Mesendoderm (in vitro differentiated cells): ENCODE results near the gene NPAS3.

Experiments
- DNase-seq: peaks from one replicate; pipeline ENCODE4 v3.0.0; 2013
- H2AK5ac ChIP-seq: 2 replicates; pipeline ENCODE4 v1.6.1; 2013; ENCODE audit warnings: low read length, inconsistent platforms
- H2BK120ac ChIP-seq: 2 replicates; pipeline ENCODE4 v1.6.1; 2013; ENCODE audit warnings: low read depth, mild to moderate bottlenecking, low read length, moderate library complexity, mixed read lengths
- H2BK15ac ChIP-seq: replicated peaks from 2 replicates; pipeline ENCODE4 v1.6.1; 2013; ENCODE audit warnings: low read depth, mild to moderate bottlenecking, moderate library complexity
- H2BK5ac ChIP-seq: 2 replicates; pipeline ENCODE4 v1.6.1; 2013; ENCODE audit warnings: low read length, inconsistent platforms
- H3K18ac ChIP-seq: 2 replicates; pipeline ENCODE4 v1.6.1; 2013; ENCODE audit warnings: mild to moderate bottlenecking, low read length, mixed read lengths
- H3K23ac ChIP-seq: one replicate; pipeline ENCODE4 v1.6.1; 2013; ENCODE audit warnings: low read length
- H3K27ac ChIP-seq: 2 replicates; pipeline ENCODE4 v1.5.1; 2013; ENCODE audit warnings: low read depth, mild to moderate bottlenecking, inconsistent platforms, low read length, moderate library complexity
- H3K27me3 ChIP-seq: 2 replicates; pipeline ENCODE4 v1.6.1; 2013; ENCODE audit warnings: low read length, control low read depth, mild to moderate bottlenecking, inconsistent platforms; ENCODE audit not compliant: insufficient read depth, poor library complexity
- H3K36me3 ChIP-seq: 2 replicates; pipeline ENCODE4 v1.6.1; 2013; ENCODE audit warnings: low read length, inconsistent platforms; ENCODE audit not compliant: control insufficient read depth, insufficient read depth
- H3K4ac ChIP-seq: one replicate; pipeline ENCODE4 v1.6.1; 2013; ENCODE audit warnings: low read depth, mild to moderate bottlenecking, low read length, moderate library complexity
- H3K4me1 ChIP-seq: 2 replicates; pipeline ENCODE4 v1.6.1; 2013; ENCODE audit warnings: low read depth, low read length, inconsistent platforms; ENCODE audit not compliant: control insufficient read depth
- H3K4me2 ChIP-seq: 2 replicates; pipeline ENCODE4 v1.6.1; 2013; ENCODE audit warnings: low read length
- H3K4me3 ChIP-seq: 2 replicates; pipeline ENCODE4 v1.5.1; 2013; ENCODE audit warnings: mild to moderate bottlenecking, low read length
- H3K56ac ChIP-seq: one replicate; pipeline ENCODE4 v1.6.1; 2013; ENCODE audit warnings: low read length
- H3K79me1 ChIP-seq: 2 replicates; pipeline ENCODE4 v1.6.1; 2013; ENCODE audit warnings: low read length, inconsistent platforms
- H3K79me2 ChIP-seq: 2 replicates; pipeline ENCODE4 v1.6.1; 2013; ENCODE audit warnings: mild to moderate bottlenecking, low read length; ENCODE audit not compliant: control insufficient read depth, insufficient read depth
- H3K9ac ChIP-seq: 2 replicates; pipeline ENCODE4 v1.6.1; 2013; ENCODE audit warnings: low read length, inconsistent platforms
- H4K5ac ChIP-seq: one replicate; pipeline ENCODE4 v1.6.1; 2013; ENCODE audit warnings: low read length
- H4K8ac ChIP-seq: one replicate; pipeline ENCODE4 v1.6.1; 2013; ENCODE audit warnings: low read depth, mild to moderate bottlenecking, control low read depth, low read length, moderate library complexity
- WGBS: extraction: QIAGEN DNeasy Blood & Tissue Kit; methylation state at CpG from one replicate; pipeline ENCODE4 v1.1.7; 2013; ENCODE audit warnings: low lambda C conversion rate, missing lambda C conversion rate; ENCODE audit not compliant: insufficient coverage; ENCODE audit errors: extremely low coverage; 5-methylcytosine and 5-hydroxymethylcytosine counted together

The NPAS3 gene

GRCh38 chr14:33715227-33715528, 776.5 kb downstream of the NPAS3 start:
- Histone ChIP-seq H3K36me3 (no peaks in the 10 kb centered on the region), H2BK5ac (no peak overlapping the region), H3K27ac (no peak overlapping the region), H3K27me3 (no peaks in the 10 kb centered on the region), H3K9ac (no peak overlapping the region), H3K79me2 (no peaks in the 10 kb centered on the region), H3K56ac (no peak overlapping the region), H2BK120ac (no peak overlapping the region), H3K18ac (no peak overlapping the region), H3K4ac (no peak overlapping the region), H3K79me1 (no peaks in the 10 kb centered on the region), H4K5ac (no peak overlapping the region), H2AK5ac (no peak overlapping the region), H3K23ac (no peak overlapping the region), H2BK15ac (no peak overlapping the region), H3K4me3 (no peak overlapping the region), H3K4me1 (no peaks in the 10 kb centered on the region), H4K8ac (no peak overlapping the region), H3K4me2 (no peak overlapping the region)
- no peak for DNase-seq
- WGBS, result no CpG with 5 or more reads among the region's 1 CpG

GRCh38 chr14:33716921-33717320, 778.2 kb downstream of the NPAS3 start:
- DNase-seq, result no peak
- Histone ChIP-seq H4K5ac (no peak overlapping the region), H3K18ac (no peak overlapping the region), H3K4ac (no peak overlapping the region), H2AK5ac (no peak overlapping the region), H2BK15ac (no peak overlapping the region), H3K4me2 (no peak overlapping the region), H3K36me3 (no peaks in the 10 kb centered on the region), H3K27me3 (no peaks in the 10 kb centered on the region), H3K56ac (no peak overlapping the region), H3K4me3 (no peak overlapping the region), H2BK120ac (no peak overlapping the region), H2BK5ac (no peak overlapping the region), H3K79me1 (no peaks in the 10 kb centered on the region), H4K8ac (no peak overlapping the region), H3K27ac (no peak overlapping the region), H3K4me1 (no peaks in the 10 kb centered on the region), H3K9ac (no peak overlapping the region), H3K79me2 (no peaks in the 10 kb centered on the region), H3K23ac (no peak overlapping the region)
- no CpG with 5 or more reads among the region's 2 CpGs for WGBS

GRCh38 chr14:33717866-33718265, 779.2 kb downstream of the NPAS3 start:
- Histone ChIP-seq H3K27ac (no peak overlapping the region), H3K4me3 (no peak overlapping the region), H2BK15ac (no peak overlapping the region), H3K56ac (no peak overlapping the region), H3K4me1 (no peaks in the 10 kb centered on the region), H3K23ac (no peak overlapping the region), H3K27me3 (no peaks in the 10 kb centered on the region), H3K9ac (no peak overlapping the region), H2BK5ac (no peak overlapping the region), H3K4ac (no peak overlapping the region), H2BK120ac (no peak overlapping the region), H4K8ac (no peak overlapping the region), H3K18ac (no peak overlapping the region), H3K79me1 (no peaks in the 10 kb centered on the region), H3K79me2 (no peaks in the 10 kb centered on the region), H4K5ac (no peak overlapping the region), H2AK5ac (no peak overlapping the region), H3K36me3 (no peaks in the 10 kb centered on the region), H3K4me2 (no peak overlapping the region)
- no peak for DNase-seq
- no CpG with 5 or more reads among the region's 4 CpGs for WGBS

- H2AK5ac ChIP-seq, result no peak overlapping the region
- H3K36me3 ChIP-seq, result no peaks in the 10 kb centered on the region
- H3K4me1 ChIP-seq, result no peaks in the 10 kb centered on the region
- H3K79me2 ChIP-seq, result no peaks in the 10 kb centered on the region
- H3K27me3 ChIP-seq, result no peaks in the 10 kb centered on the region
- no peak overlapping the region for H3K4me3 ChIP-seq
- no peak overlapping the region for H3K9ac ChIP-seq
- H3K18ac ChIP-seq, result no peak overlapping the region
- H4K5ac ChIP-seq, result no peak overlapping the region
- H3K4me2 ChIP-seq, result no peak overlapping the region
- no peak overlapping the region for H3K4ac ChIP-seq
- H3K56ac ChIP-seq, result no peak overlapping the region
- H2BK120ac ChIP-seq, result no peak overlapping the region
- H3K23ac ChIP-seq, result no peak overlapping the region
- no peak overlapping the region for H2BK5ac ChIP-seq
- no peak for DNase-seq
- WGBS, result no CpG with 5 or more reads among the region's 4 CpGs
- H2BK15ac ChIP-seq, result no peak overlapping the region
- H4K8ac ChIP-seq, result no peak overlapping the region
- H3K27ac ChIP-seq, result no peak overlapping the region
- no peaks in the 10 kb centered on the region for H3K79me1 ChIP-seq
Measured at GRCh38 chr14:33720284-33720787, 781.7 kb downstream of the NPAS3 start.

- Histone ChIP-seq H3K18ac (no peak overlapping the region), H3K4me3 (no peak overlapping the region), H3K9ac (no peak overlapping the region), H3K4me1 (no peaks in the 10 kb centered on the region), H4K5ac (no peak overlapping the region), H3K27ac (no peak overlapping the region), H3K23ac (no peak overlapping the region), H4K8ac (no peak overlapping the region), H3K36me3 (no peaks in the 10 kb centered on the region), H3K79me1 (no peaks in the 10 kb centered on the region), H2AK5ac (no peak overlapping the region), H3K4ac (no peak overlapping the region), H2BK15ac (no peak overlapping the region), H3K4me2 (no peak overlapping the region), H3K27me3 (no peaks in the 10 kb centered on the region), H2BK5ac (no peak overlapping the region), H3K79me2 (no peaks in the 10 kb centered on the region), H3K56ac (no peak overlapping the region), H2BK120ac (no peak overlapping the region)
- DNase-seq, result no peak
- no CpG with 5 or more reads among the region's 5 CpGs for WGBS
Measured at GRCh38 chr14:33726685-33727084, 788.0 kb downstream of the NPAS3 start.

- no CpG with 5 or more reads among the region's 6 CpGs for WGBS
- Histone ChIP-seq H3K23ac (no peak overlapping the region), H4K8ac (no peak overlapping the region), H3K9ac (no peak overlapping the region), H3K36me3 (no peaks in the 10 kb centered on the region), H3K18ac (no peak overlapping the region), H3K4me3 (no peak overlapping the region), H3K56ac (no peak overlapping the region), H2BK5ac (no peak overlapping the region), H4K5ac (no peak overlapping the region), H3K27ac (no peak overlapping the region), H3K79me1 (no peaks in the 10 kb centered on the region), H2BK15ac (no peak overlapping the region), H2AK5ac (no peak overlapping the region), H2BK120ac (no peak overlapping the region), H3K27me3 (no peaks in the 10 kb centered on the region), H3K4me2 (no peak overlapping the region), H3K4me1 (no peaks in the 10 kb centered on the region), H3K79me2 (no peaks in the 10 kb centered on the region), H3K4ac (no peak overlapping the region)
- no peak for DNase-seq
Measured at GRCh38 chr14:33727606-33728005, 788.9 kb downstream of the NPAS3 start.
